Mesodermal cell (in vitro differentiated cells): ENCODE results near the gene TAMALIN.

ENCODE experiments used
- H3K27ac ChIP-seq: 2 replicates; pipeline ENCODE4 v1.7.0; 2013; ENCODE audit warnings: mild to moderate bottlenecking, low read depth, low read length, moderate library complexity; ENCODE audit not compliant: severe bottlenecking
- H3K36me3 ChIP-seq: 2 replicates; pipeline ENCODE4 v1.7.1; 2013; ENCODE audit warnings: mild to moderate bottlenecking, low read length, moderate library complexity; ENCODE audit not compliant: control insufficient read depth, insufficient read depth
- H3K4me1 ChIP-seq: one replicate; pipeline ENCODE4 v1.7.1; 2013; ENCODE audit warnings: mild to moderate bottlenecking, low read length; ENCODE audit not compliant: insufficient read depth, control insufficient read depth, poor library complexity, severe bottlenecking
- H3K4me3 ChIP-seq: 2 replicates; pipeline ENCODE4 v1.7.0; 2013; ENCODE audit warnings: low read length, control low read depth, mild to moderate bottlenecking; ENCODE audit not compliant: insufficient read depth, poor library complexity, severe bottlenecking; ENCODE audit errors: extremely low read depth
- H3K9me3 ChIP-seq: 2 replicates; pipeline ENCODE4 v1.7.1; 2013; ENCODE audit warnings: mild to moderate bottlenecking, low read length, moderate library complexity; ENCODE audit not compliant: control insufficient read depth
- WGBS, 2 experiments: methylation state at CpG; one replicate each; pipeline ENCODE4 v1.1.5; 2013; ENCODE audit warnings: missing lambda C conversion rate in 2 of 2; ENCODE audit not compliant: insufficient coverage in 2 of 2; 5-methylcytosine and 5-hydroxymethylcytosine counted together

Gene TAMALIN

DNA sequence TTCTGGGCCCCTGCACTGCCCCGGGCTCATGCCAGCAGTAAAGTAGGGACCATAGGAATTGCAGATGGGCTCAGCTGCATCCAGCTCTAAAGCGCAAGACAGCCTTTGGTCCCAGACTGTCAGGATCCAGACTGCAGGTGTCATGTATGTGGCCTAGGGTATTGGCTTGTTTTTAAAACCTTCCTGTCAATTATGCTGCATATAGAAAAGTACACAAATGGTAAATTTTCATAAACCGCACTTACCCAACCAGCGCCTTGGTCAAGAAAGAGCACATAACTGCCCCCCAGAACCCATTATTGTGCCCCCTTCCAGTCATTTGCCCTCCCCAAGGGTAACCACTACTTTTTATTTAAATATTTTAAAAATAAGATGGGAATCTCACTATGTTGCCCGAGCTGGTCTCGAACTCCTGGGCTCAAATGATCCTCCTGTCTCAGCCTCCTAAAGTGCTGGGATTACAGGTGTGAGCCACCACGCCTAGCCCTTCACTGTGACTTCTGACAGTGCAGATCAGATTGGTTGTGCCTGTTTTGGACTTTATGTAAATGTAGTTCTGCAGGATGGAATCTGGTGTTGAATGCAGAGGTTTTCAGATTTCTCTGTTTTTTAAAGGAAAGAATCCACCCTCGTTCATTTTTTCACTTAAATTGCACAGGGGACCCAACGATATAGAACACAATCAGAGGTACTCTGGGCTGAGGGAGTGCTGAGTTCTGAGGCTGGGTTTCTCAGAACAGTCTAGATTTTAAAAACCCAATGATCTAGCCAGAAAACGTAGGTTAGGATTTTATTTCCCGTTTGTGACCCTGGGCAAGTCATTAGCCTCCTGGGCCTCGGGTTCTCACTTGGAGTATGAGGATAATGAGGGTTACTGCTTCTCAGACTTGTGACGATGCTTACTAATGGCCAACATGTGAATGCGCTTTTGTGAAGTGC lies 51.2 kb downstream of the TAMALIN start:
- Histone ChIP-seq H3K36me3 (peaks cover 55% of the 10 kb centered on the region), H3K27ac (no peak overlapping the region), H3K4me3 (no peak overlapping the region), H3K9me3 (no peaks in the 10 kb centered on the region), H3K4me1 (peaks cover 4% of the 10 kb centered on the region)
- WGBS, 2 experiments = 90 to 91% methylated on average over 10 to 12 of the region's 14 CpGs

DNA sequence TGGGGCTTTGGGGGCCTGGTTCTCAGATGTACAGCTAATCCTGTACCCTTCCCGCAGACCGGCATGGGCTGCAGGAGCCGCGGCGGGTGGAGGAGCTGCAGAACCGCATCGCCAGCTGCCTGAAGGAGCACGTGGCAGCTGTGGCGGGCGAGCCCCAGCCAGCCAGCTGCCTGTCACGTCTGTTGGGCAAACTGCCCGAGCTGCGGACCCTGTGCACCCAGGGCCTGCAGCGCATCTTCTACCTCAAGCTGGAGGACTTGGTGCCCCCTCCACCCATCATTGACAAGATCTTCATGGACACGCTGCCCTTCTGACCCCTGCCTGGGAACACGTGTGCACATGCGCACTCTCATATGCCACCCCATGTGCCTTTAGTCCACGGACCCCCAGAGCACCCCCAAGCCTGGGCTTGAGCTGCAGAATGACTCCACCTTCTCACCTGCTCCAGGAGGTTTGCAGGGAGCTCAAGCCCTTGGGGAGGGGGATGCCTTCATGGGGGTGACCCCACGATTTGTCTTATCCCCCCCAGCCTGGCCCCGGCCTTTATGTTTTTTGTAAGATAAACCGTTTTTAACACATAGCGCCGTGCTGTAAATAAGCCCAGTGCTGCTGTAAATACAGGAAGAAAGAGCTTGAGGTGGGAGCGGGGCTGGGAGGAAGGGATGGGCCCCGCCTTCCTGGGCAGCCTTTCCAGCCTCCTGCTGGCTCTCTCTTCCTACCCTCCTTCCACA lies 52.0 kb downstream of the TAMALIN start:
- H3K27ac ChIP-seq = no peak overlapping the region
- H3K4me3 ChIP-seq = no peak overlapping the region
- H3K36me3 ChIP-seq = peaks cover 53% of the 10 kb centered on the region
- peaks cover 9% of the 10 kb centered on the region for H3K4me1 ChIP-seq
- WGBS, 2 experiments = 94% methylated on average over 18 to 20 of the region's 25 CpGs
- H3K9me3 ChIP-seq = no peaks in the 10 kb centered on the region

DNA sequence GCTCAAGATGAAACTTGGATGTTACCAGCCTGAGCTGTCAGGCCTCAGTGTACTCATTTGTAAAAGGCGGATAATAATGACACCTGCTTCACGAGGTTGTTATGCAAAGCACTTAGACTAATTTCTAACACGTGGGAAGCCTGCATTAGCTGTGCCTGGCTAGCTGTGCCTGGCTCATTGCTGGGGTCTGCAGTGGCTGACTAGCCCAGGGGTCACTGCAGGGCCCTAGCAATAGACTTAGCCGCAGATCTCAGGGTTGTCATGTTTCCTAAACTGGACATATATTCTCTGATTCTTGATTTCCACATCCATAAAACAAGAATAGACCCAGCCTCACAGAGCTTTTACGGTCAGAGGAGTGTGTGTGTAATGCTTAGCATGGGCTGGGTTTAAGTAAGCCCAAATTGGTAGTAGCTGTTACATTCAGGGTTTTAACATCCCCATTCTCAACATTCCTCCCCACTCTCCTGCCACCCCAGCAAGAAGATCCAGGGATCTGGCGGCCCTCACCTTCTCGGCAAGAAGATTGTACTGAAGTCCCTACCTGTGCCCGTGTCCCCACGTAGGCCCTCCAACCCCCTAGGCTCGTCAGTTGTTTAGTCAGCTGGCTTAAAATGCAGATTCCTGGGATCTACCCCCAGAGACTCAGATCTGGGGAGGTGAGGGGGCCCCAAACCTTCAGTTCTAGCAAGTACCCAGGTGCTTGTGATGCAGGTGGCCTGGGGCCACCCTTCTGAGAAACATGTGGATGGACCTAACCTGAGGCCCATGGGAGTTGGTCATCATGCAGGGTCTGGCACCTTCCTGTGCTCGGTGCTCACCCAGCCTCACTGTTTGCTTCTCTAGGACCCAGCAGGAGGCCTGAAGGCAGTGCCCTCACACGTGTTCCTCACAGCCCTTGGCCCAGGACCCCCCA lies 53.1 kb downstream of the TAMALIN start:
- Histone ChIP-seq H3K9me3 (no peaks in the 10 kb centered on the region), H3K4me1 (peaks cover 9% of the 10 kb centered on the region), H3K36me3 (peaks cover 44% of the 10 kb centered on the region), H3K27ac (no peak overlapping the region), H3K4me3 (no peak overlapping the region)
- WGBS, 2 experiments = 89% methylated on average over 9 to 10 of the region's 12 CpGs

DNA sequence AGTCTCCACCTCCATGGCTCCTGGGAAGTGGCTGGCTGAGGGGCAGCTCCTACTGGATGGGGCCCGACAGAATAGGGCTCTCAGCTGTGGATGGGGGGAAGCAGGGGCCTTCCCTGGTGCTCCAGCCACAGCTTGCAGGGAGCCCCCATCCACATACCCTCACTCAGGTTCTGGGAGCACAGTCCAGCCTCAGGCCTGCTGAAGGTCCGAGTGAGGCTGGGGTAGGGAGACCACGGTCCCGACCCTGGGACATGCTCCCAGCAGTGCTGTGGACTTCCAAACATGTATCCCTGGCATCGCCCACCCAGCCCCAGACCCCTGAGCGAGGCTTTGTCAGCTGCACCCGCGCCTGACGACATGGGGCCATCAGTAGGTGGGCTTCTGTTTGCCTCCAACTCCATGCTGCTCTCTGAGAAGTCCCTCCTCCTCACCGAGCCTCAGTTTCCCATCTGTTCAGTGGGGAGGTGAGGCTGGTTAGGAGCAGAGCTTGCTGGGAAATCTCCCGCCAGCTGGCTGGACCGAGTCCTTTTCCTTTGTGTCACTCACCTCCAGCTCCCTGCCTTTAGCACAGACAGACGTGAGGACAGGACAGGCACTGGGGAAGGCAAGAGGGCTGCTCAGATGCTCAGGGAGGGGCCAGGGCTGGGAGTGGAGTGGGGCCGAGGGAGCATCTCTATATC lies 53.9 kb downstream of the TAMALIN start:
- 89 to 97% methylated on average over 10 to 12 of the region's 14 CpGs for WGBS, 2 experiments
- H3K4me1 ChIP-seq = peaks cover 9% of the 10 kb centered on the region
- H3K27ac ChIP-seq = no peak overlapping the region
- no peaks in the 10 kb centered on the region for H3K9me3 ChIP-seq
- peaks cover 36% of the 10 kb centered on the region for H3K36me3 ChIP-seq
- no peak overlapping the region for H3K4me3 ChIP-seq

DNA sequence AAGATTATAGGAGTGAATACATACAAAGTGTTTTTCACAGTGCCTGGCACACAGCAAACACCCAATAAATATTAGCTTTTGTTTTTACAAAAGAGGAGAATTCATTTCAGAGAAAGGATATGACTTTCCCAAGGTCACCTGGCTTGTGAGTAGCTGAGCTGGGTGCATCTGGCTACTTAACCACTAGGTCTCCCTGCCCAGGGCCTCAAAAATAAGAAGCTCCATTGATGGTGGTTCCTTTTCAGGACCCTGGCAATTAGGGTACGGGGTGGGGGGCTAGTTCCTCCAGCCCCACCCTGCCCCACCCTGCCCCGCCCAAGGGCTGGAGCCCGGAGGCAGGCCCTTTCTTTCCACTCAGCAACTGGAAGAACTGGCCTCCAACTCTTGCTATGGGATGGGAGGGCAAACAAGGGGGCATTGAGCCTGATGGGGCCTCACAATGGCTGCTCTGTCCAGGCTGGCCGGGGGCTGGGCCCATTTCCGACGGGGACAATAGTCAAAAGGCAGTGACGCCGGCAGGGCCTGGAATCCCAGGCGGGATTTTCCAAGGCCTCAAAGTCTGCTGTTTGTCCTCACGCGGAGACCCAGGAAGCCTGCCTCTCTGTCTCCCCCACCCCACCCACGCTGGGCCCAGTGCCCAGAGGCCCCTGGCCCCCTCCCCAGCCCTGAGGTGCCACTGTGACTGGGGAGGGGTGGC lies 54.9 kb downstream of the TAMALIN start:
- H3K36me3 ChIP-seq = peaks cover 29% of the 10 kb centered on the region
- no peak overlapping the region for H3K4me3 ChIP-seq
- H3K4me1 ChIP-seq = peaks cover 9% of the 10 kb centered on the region
- 62 to 95% methylated on average over 3 to 6 of the region's 12 CpGs for WGBS, 2 experiments
- H3K27ac ChIP-seq = peak overlapping the region; percentile 79
- H3K9me3 ChIP-seq = no peaks in the 10 kb centered on the region

DNA sequence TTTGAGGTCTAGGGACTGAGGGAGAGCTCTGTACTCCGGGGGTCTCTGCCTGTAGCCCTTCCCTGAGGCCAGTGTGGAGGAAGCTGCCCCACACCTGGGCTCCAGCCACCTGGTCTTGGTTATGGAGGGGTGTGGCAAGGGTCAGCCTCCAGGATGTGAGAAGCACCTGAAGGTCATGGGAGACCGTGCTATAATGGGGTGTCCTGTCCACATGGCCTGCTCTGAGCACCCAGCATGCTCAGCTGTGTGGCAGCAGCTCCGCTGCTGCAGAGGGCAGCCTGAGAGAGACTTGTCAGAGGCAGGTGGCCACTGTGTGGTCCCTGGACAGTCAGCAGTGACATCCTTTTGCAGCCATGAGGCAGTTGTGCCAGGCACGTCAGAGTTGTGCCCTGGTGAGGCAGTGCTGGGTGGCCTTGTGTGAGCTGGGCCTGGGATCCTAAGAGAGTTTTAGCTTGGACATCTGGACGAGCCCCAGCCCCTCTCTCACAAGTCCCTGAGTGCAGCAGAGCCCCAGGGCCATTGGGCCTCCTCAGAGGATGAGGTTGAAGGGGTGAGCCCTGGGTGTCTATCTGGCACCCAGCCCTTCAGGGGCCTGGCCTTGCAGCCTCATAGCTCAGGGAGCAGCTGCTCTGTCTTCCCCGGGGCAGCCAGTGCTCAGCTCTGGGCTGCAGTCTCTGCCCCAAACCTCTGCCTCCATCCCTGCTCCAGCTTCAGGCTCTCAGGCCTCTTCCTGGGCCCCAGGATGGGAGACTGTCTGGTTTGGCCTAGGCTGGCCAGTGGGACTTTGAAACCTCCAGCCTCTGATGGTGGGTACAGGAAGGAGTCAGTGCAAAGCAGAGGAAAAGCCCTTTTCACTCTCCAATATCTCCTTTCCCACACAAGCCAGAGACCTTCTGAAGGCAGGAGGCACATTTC lies 55.7 kb downstream of the TAMALIN start:
- WGBS, 2 experiments = 80 to 86% methylated on average over 4 to 5 of the region's 6 CpGs
- Histone ChIP-seq H3K4me3 (no peak overlapping the region), H3K4me1 (peaks cover 9% of the 10 kb centered on the region), H3K27ac (peak overlapping the region; percentile 79), H3K9me3 (no peaks in the 10 kb centered on the region), H3K36me3 (peaks cover 23% of the 10 kb centered on the region)

DNA sequence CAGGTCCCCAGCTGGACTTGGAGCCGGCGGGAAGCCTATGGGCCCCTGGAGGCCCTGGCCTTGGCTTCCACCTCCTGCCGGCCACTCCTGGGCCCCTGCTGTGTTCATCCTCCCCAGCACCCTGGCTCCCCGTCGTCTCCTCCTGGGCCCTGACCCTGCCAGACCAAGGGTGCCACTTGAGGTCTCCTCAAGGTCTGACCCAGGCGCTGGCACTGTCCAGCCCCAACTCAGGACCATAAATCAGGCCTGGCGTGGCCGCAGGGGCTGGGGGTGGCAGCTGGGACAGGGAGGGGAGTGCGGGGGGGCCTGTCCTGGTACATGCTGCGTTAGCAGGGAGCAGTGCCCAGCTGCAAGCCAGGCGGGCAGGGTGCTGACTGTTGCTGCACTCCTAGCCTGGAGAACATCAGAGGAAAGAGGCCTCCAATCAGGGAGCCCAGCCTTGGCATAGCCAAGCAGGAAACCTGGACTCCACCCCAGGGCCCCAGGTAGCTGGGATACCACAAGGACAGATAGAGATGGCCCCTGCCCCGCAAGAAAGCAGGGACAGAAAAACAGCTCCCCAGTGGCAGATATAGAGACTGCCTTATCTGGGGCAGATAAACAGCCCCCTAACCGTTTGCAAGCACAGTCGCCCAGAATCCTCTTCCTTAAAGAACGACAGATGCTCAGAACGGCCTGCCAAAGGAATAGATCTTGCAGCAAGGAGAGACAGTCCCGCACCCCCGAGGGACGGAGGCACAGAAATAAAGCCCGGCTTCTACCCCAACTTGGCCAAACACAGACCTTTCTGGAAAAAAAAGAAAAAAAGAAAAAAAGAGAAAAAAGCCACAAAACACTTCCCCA lies 56.6 kb downstream of the TAMALIN start:
- H3K36me3 ChIP-seq = peaks cover 14% of the 10 kb centered on the region
- H3K4me1 ChIP-seq = peaks cover 9% of the 10 kb centered on the region
- H3K4me3 ChIP-seq = no peak overlapping the region
- H3K9me3 ChIP-seq = no peaks in the 10 kb centered on the region
- H3K27ac ChIP-seq = no peak overlapping the region
- WGBS, 2 experiments = 90 to 93% methylated on average over 12 to 17 of the region's 20 CpGs

DNA sequence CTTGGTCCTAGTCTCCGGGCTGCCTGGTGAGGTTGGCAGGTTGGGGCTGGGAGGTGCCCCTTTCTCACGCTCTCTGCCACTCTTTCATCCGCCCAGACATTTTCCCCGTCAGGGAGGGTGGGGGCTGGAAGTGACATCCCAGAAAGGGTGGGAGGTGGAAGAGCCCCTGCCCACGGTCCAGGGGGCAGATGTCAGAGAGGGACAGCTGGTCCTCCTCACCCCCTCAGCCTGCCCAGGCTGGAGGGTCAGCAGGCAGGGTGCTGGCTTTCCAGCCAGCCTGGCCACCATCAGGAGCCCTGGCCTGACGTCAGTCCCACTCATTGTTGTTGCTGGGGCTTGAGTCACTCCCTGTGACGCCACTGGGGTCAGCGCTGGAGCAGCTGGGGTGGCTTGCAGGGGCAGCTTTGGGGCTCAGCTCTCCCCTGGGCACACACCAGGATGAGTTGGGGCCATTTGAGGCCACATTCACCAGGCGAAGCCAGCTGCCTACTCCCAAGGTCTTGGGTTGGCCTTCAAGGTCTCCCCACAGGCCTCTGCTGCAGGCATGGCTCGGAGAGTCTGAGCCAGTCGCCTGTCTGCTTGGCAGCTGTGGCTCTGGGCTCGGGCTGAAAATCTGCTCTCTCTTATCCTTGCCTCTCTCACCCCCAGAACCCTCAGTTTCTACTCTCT lies 57.4 kb downstream of the TAMALIN start:
- H3K36me3 ChIP-seq = peaks cover 7% of the 10 kb centered on the region
- H3K4me1 ChIP-seq = peaks cover 9% of the 10 kb centered on the region
- WGBS, 2 experiments = 86 to 89% methylated on average over 7 to 9 of the region's 12 CpGs
- no peak overlapping the region for H3K27ac ChIP-seq
- no peak overlapping the region for H3K4me3 ChIP-seq
- H3K9me3 ChIP-seq = no peaks in the 10 kb centered on the region
